ENCODE data around the gene MICAL2.

The MICAL2 gene

DNA sequence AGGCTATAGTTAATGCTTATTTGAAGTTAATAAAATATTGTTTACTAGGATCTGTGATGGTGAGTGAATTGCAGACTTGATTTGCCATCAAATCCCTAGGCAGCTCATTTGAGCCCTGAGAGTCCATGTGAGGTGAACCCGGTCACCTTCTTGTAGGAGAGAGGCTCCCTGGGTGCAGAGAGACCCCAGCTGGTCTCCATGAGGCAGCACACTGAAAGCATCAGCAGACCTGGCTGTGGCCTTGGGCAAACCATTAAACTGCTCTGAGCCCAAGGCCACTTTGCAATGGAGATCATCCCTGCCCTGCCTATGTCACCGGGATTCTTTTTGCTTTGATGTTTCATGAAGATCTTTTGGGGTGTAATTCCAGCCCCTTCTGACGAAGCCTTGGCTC lies 125.2 kb downstream of the MICAL2 start:
- no peak for DNase-seq

GRCh38 chr11:12235947-12236743 lies 125.8 kb downstream of the MICAL2 start:
- DNase-seq = peak; percentile 62 to 80

GRCh38 chr11:12236744-12237101 lies 126.3 kb downstream of the MICAL2 start:
- no peak for DNase-seq

- DNase-seq = no peak
These were observed 127.0 kb downstream of the MICAL2 start for GRCh38 chr11:12237381-12237784.

- no peak for DNase-seq
These were observed 128.0 kb downstream of the MICAL2 start for GRCh38 chr11:12238420-12238819.

GRCh38 chr11:12239396-12239795 lies 129.0 kb downstream of the MICAL2 start:
- no peak for DNase-seq

DNA sequence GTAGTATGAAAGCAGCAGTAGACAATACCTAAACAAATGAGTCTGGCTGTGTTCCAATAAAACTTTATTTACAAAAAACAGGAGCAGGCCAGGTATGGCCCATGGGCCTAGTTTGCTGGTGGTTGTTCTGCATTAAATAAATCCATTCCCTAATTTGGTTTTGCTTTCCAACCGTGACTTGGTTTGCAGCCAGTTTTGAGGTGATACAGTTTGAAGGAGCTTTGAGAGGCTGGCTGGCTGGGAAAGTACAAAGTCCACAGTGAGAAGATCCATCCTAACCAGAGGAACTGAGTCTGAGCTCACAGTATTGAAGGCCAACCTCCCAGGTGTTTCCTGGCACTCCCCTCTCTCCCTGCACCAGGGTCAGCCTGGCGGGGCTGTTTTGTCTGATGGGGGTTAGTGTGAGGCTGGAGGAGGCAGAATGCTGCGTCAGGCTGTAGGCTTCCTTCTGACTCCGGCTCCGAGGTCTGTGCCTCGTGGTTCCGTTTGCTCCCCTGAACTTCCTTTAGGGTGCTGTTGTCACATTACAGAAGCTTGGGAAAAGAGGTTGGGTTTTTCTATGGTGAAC lies 129.5 kb downstream of the MICAL2 start:
- DNase-seq = peak; percentile 18 to 78

- DNase-seq = no peak
These were observed 130.3 kb downstream of the MICAL2 start for GRCh38 chr11:12240677-12241076.

GRCh38 chr11:12241401-12241800 lies 131.0 kb downstream of the MICAL2 start:
- peak; percentile 31 to 81 for DNase-seq

- DNase-seq = peak; percentile 89 to 98
These were observed 131.7 kb downstream of the MICAL2 start for GRCh38 chr11:12241971-12242672.

DNA sequence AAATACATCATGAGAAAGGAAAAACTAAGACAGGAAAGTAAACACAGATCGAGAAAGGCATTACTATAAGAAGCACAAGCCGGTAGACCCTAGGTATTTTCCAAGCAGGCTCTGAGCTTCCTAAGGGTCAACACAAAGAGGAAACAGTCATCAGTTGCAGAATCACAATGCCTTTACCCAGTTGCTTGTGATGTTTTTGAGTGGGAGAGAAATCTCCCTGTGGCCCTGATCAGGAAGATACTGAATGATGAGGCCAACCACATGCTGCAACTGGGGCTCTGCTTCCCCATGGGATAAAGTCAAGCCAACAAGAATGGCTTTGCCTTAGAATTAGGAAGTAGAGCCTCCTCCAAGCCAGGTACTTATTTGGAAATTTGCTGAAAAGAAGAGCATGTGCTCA lies 132.6 kb downstream of the MICAL2 start:
- no peak for DNase-seq

DNA sequence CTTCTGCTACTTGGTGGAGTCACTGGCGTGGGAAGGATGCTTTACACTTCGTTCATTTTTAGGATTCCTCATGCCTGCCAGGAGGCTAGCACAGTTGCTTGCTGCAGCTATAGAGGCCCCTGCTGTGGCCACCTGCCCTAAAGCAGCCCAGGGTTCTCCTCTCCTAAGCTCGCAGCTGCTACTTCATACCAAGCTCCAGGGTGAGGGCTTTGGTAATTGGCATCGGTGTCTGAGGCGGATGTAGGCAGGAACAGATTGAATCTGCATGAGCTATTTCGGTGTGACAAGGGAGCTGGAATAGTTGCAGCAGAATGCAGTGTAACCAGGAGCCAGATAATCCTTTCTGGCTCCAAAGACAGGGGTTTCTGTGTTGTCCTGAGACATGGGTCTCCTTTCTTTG lies 133.1 kb downstream of the MICAL2 start:
- peak; percentile 81 to 95 for DNase-seq

GRCh38 chr11:12243911-12244550 lies 133.6 kb downstream of the MICAL2 start:
- peak; percentile 9 to 78 for DNase-seq

GRCh38 chr11:12245091-12245490 lies 134.7 kb downstream of the MICAL2 start:
- DNase-seq = peak in 1 of 2 experiments; percentile 11

GRCh38 chr11:12245549-12246016 lies 135.2 kb downstream of the MICAL2 start:
- DNase-seq = no peak

- DNase-seq = no peak
These were observed 135.8 kb downstream of the MICAL2 start for GRCh38 chr11:12246147-12246546.

DNA sequence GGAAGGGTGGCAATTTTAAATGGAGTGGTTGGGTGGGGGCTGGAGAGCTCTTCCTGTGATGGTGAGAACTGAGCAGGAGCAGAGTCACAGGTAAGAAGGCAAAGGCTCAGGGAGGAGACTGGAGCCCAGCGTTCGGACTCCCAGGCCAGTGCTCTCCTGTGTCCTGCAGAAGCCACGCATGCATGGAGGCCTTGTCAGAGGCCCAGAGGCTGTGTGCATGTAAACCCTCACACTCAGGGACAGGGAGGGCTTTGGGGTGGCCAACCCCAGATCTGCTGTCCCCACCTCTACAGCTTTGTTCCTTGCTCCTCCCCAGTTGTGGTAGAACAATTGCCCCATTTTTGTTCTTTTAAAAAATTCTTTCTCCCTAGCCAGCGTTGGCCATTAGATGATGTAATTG lies 136.6 kb downstream of the MICAL2 start:
- no peak for DNase-seq

DNA sequence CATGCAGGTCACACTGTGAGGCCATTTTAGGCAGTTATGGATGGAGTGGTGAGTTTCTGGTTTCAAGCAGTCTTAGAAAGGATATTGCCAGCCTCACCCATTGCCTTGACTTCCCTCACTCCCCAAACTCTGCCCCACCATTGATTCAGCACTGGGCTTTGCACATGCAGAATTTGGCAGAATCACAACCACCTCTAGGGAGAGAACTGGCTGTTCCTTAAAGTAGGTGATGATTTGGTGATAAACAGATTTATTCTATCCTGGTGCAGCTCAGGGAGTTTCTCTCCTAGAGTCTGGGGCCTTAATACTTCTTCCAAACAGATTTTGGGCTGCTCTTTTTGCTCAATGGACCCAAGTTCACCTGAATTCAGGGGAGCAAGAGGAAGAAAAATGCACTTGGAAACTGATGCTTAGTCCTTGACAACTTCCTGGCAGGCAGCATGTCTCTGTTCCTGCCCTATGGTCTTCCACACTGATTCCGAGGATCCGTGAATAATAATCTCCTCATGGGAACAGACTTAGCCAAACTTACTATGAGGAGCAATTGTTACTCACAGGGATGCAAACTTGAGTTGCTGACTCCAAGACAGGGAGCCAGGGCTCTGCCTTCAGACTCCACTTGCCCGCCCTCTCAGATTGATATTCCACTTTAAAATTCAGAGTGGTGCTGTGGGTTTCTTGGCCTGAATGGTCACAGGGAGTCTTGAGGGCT lies 137.3 kb downstream of the MICAL2 start:
- no peak for DNase-seq

DNA sequence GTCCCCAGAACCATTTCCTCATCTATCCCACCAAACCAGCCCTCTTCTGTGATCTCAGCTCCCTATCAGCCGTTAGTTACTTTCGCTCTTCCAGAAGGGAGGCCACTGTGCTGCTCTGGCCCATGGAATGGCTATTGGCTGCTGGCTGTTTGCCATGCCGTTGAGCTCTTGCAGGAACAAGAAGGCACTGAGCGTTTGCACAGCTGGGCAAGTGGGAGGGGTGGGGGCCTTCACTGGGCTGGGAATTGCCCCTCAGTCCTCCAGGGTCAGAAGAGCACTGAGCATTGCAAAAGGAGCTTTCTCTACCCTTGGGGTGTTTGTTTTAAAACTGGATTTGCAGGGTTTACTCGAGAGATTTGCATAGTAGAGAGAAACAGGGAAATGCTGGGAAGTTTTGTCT lies 137.9 kb downstream of the MICAL2 start:
- peak; percentile 89 to 94 for DNase-seq

DNA sequence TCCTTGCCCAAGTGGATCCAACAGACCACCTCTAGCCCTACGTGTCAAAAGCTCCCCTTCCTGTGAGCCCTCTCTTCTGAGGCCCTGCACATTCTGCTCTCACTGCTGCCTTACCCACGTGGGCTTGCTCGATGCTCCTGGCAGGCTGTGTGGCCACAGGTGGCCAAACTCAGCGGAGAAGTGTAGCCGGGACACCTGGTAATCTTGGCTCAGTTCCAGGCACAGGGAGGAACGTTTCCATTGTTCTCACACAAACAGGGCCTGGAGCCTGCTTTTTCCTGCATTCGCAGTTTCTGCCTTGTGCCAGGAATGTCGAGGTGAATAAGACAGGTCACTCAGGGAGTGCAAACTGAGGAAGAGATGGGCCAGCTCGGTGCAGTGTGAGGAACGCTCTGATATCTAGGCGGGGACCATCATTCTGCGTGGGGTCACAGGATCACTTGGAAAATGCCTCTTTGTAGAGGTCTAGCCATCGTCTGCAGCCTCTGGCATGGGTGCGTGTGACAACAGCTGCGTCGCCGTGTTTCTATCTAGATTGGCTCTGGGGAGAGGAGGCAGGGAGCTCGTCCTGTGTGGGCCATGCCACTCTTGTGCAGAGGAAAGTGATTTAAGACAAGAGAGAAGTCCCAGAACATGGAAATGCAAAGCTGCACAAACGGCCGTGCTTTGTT lies 139.3 kb downstream of the MICAL2 start:
- peak; percentile 96 to 98 for DNase-seq

- DNase-seq = peak; percentile 50 to 69
These were observed 141.5 kb downstream of the MICAL2 start for GRCh38 chr11:12251666-12252560.

Measured in NCI-H2081 (cell line).